K562 (cell line): ENCODE measurements around the gene SPIB. TPM values are rescaled to one million over a fixed set of nuclear protein-coding genes. Genes with fewer than 3 reads are reported as not detected.

Experiments
- ARNT ChIP-seq, 2 experiments: fragments of 450-650 bp; IDR thresholded peaks; 2 replicates each; pipeline ENCODE4 v1.6.1; 2016; ENCODE audit warnings: mild to moderate bottlenecking in 1 of 2
- DPF2 ChIP-seq: fragments of 450-650 bp; IDR thresholded peaks from 2 replicates; pipeline ENCODE4 v1.6.1; 2016
- ELF4 ChIP-seq: fragments of 450-650 bp; formaldehyde crosslinking; IDR thresholded peaks from 2 replicates; pipeline ENCODE4 v1.4.0; 2022; ENCODE audit warnings: missing genetic modification characterization
- IFI16 ChIP-seq: fragments of 250-450 bp; sonication (Bioruptor Pico); IDR thresholded peaks from 2 replicates; pipeline ENCODE4 v2.1.2; 2022; ENCODE audit warnings: mild to moderate bottlenecking, inconsistent platforms
- MAFF ChIP-seq: IDR thresholded peaks from 2 replicates; pipeline ENCODE4 v1.6.1; 2012; ENCODE audit warnings: low read length, improper control_type of control experiment
- PHTF2 ChIP-seq: fragments of 250-450 bp; sonication (Bioruptor Pico); IDR thresholded peaks from 2 replicates; pipeline ENCODE4 v1.5.0; 2021; ENCODE audit warnings: mild to moderate bottlenecking
- PRMT5 ChIP-seq: sonication (generic); formaldehyde crosslinking; IDR thresholded peaks from 2 replicates; pipeline ENCODE4 v1.5.0; 2020; ENCODE audit warnings: missing genetic modification reagents
- PTTG1 ChIP-seq: fragments of 450-650 bp; IDR thresholded peaks from 2 replicates; pipeline ENCODE4 v1.6.1; 2016; ENCODE audit warnings: low read depth, mild to moderate bottlenecking, missing genetic modification characterization, missing compliant biosample characterization
- SMAD2 ChIP-seq: fragments of 150-350 bp; IDR thresholded peaks from 2 replicates; pipeline ENCODE4 v1.6.1; 2014; ENCODE audit warnings: low read depth, mild to moderate bottlenecking, low read length
- TBP ChIP-seq: optimal IDR thresholded peaks from 2 replicates; pipeline ENCODE3; 2011; ENCODE audit warnings: low read depth, low read length, improper control_type of control experiment
- TSC22D4 ChIP-seq: fragments of 450-650 bp; IDR thresholded peaks from 2 replicates; pipeline ENCODE4 v1.6.1; 2016; ENCODE audit warnings: missing genetic modification characterization, missing biosample characterization, control low read depth
- ZSCAN32 ChIP-seq: fragments of 450-650 bp; formaldehyde crosslinking; IDR thresholded peaks from 2 replicates; pipeline ENCODE4 v1.4.0; 2020; ENCODE audit warnings: mild to moderate bottlenecking, moderate library complexity
- ZZZ3 ChIP-seq: fragments of 450-650 bp; IDR thresholded peaks from 2 replicates; pipeline ENCODE4 v1.6.1; 2016; ENCODE audit warnings: antibody characterized with exemption, mild to moderate bottlenecking, moderate library complexity
- polyA plus RNA-seq, 8 experiments: library from polyadenylated mRNA; depleted of rRNA in 4 of 8; stranded (reverse) in 5 of 8; unstranded in 3 of 8; fragments of >200 nt; fragmentation: Nextera tagmentation in 2 of 8; fragmentation: Illumina TruSeq in 1 of 8; extraction: Ambion mirVana in 2 of 8; extraction: Trizol in 1 of 8; gene quantifications; 2 replicates each; pipeline versions ENCODE4 v1.2.1 to v1.2.3, GENCODE V29; 2011 to 2014; ENCODE audit warnings: inconsistent platforms in 1 of 8, missing spikeins in 1 of 8
- total RNA-seq, 7 experiments: library from RNA; depleted of rRNA in 6 of 7; stranded (reverse); fragments of >200 nt in 6 of 7; fragmentation: Illumina TruSeq in 2 of 7; extraction: Trizol in 2 of 7; gene quantifications; 2 replicates each; pipeline versions ENCODE4 v1.2.1 to v1.2.3, GENCODE V29; 2011 to 2021; ENCODE audit warnings: low replicate concordance in 1 of 7
- TF ChIP-seq, protein P1 (sequence below): IDR thresholded peaks from 2 replicates; pipeline ENCODE4 v1.6.1; 2011; ENCODE audit not compliant: insufficient read length; ENCODE audit errors: extremely low read depth
- TF ChIP-seq, protein P2 (sequence below): fragments of 450-650 bp; formaldehyde crosslinking; IDR thresholded peaks from 2 replicates; pipeline ENCODE4 v1.4.0; 2020; ENCODE audit warnings: mild to moderate bottlenecking, moderate library complexity
- TF ChIP-seq, protein P3 (sequence below): IDR thresholded peaks from 2 replicates; pipeline ENCODE4 v1.6.1; 2012; ENCODE audit warnings: low read depth, low read length, improper control_type of control experiment, borderline replicate concordance
- TF ChIP-seq, protein P4 (sequence below), 3 experiments: IDR thresholded peaks in 2 of 3; conservative IDR thresholded peaks in 1 of 3; 2 replicates each; pipeline ENCODE4 v1.5.1; 2011 to 2012; ENCODE audit warnings: low read length in 3 of 3, mild to moderate bottlenecking in 3 of 3, control low read depth in 2 of 3, improper control_type of control experiment in 1 of 3, inconsistent platforms in 1 of 3, low read depth in 1 of 3, mixed read lengths in 1 of 3, moderate library complexity in 1 of 3; ENCODE audit not compliant: insufficient read depth in 2 of 3
- TF ChIP-seq, protein P5 (sequence below): sonication (generic); formaldehyde crosslinking; IDR thresholded peaks from 2 replicates; pipeline ENCODE4 v1.8.0; 2022; ENCODE audit warnings: mild to moderate bottlenecking, missing genetic modification reagents

The SPIB gene
- total and polyA plus RNA-seq, 9 of the 15 experiments (the other 6 are each of a cell fraction or from before 2014, with no cell fraction given) = 0.06 to 1.0 (median 0.43) TPM; not detected in 1

DNA sequence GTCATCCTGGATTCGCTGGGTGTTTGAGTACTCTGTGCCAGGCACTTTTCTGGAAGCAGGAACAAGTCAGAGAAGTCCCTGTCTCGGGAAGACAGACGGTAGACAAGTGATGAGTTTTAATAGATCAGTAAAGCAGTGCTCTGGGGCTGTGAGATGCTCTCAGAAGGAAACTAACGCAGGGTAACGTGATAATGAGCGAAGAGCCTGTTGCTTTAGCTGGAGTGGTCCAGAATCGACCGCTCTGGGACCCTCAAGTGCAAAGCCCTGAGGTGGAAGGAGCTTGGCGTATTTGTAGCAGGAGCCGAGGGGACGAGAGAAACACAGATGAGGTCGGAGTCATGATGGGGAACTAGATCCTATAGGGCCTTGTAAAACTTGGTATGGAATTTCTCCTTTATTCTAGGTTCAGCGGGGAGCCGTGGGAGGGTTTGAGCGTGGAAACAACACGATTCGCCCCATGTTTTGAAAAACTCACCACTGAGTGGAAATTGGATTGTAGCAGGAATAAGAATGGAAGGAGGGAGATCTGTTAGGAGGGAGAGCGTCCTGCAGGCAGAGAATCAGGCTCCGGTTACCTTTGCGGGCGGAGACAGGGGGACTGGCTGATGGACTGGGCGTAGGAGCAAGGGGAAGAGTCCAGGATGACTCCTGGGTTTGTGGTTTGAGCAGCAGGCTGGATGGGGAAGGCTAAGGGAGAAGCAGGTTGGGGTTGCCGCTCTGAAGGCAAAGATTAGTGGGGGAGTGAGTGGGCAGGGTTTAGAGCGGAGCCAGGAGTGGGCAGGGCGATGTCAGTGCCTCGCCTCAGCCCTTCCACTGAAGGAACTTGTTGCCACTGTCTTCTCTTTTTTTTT, 33.8 kb upstream of the SPIB start (continued):
- TF ChIP-seq, protein P1, sequence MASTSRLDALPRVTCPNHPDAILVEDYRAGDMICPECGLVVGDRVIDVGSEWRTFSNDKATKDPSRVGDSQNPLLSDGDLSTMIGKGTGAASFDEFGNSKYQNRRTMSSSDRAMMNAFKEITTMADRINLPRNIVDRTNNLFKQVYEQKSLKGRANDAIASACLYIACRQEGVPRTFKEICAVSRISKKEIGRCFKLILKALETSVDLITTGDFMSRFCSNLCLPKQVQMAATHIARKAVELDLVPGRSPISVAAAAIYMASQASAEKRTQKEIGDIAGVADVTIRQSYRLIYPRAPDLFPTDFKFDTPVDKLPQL = no peak
- TF ChIP-seq ZZZ3 = no peak
- TF ChIP-seq TSC22D4 (tag) = peak; percentile 41; the same call in 1 of the 2 replicates
- TF ChIP-seq DPF2 = no peak
- TF ChIP-seq ZSCAN32 (CRISPR knock-in tag) = no peak
- no peak for TF ChIP-seq PHTF2 (CRISPR knock-in tag)
- TF ChIP-seq, protein P2, sequence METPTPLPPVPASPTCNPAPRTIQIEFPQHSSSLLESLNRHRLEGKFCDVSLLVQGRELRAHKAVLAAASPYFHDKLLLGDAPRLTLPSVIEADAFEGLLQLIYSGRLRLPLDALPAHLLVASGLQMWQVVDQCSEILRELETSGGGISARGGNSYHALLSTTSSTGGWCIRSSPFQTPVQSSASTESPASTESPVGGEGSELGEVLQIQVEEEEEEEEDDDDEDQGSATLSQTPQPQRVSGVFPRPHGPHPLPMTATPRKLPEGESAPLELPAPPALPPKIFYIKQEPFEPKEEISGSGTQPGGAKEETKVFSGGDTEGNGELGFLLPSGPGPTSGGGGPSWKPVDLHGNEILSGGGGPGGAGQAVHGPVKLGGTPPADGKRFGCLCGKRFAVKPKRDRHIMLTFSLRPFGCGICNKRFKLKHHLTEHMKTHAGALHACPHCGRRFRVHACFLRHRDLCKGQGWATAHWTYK (CRISPR knock-in tag) = no peak
- no peak for TF ChIP-seq ELF4 (CRISPR knock-in tag)
- no peak for TF ChIP-seq MAFF
- no peak for TF ChIP-seq PRMT5 (CRISPR knock-in tag)
- TF ChIP-seq PTTG1 (tag) = no peak
- TF ChIP-seq, protein P3, sequence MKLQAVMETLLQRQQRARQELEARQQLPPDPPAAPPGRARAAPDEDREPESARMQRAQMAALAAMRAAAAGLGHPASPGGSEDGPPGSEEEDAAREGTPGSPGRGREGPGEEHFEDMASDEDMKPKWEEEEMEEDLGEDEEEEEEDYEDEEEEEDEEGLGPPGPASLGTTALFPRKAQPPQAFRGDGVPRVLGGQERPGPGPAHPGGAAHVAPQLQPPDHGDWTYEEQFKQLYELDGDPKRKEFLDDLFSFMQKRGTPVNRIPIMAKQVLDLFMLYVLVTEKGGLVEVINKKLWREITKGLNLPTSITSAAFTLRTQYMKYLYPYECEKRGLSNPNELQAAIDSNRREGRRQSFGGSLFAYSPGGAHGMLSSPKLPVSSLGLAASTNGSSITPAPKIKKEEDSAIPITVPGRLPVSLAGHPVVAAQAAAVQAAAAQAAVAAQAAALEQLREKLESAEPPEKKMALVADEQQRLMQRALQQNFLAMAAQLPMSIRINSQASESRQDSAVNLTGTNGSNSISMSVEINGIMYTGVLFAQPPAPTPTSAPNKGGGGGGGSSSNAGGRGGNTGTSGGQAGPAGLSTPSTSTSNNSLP = no peak
- TF ChIP-seq IFI16 = no peak
- TF ChIP-seq, protein P4, sequence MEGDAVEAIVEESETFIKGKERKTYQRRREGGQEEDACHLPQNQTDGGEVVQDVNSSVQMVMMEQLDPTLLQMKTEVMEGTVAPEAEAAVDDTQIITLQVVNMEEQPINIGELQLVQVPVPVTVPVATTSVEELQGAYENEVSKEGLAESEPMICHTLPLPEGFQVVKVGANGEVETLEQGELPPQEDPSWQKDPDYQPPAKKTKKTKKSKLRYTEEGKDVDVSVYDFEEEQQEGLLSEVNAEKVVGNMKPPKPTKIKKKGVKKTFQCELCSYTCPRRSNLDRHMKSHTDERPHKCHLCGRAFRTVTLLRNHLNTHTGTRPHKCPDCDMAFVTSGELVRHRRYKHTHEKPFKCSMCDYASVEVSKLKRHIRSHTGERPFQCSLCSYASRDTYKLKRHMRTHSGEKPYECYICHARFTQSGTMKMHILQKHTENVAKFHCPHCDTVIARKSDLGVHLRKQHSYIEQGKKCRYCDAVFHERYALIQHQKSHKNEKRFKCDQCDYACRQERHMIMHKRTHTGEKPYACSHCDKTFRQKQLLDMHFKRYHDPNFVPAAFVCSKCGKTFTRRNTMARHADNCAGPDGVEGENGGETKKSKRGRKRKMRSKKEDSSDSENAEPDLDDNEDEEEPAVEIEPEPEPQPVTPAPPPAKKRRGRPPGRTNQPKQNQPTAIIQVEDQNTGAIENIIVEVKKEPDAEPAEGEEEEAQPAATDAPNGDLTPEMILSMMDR (IDR thresholded peaks at IDR 0.05 in 2 of 3, conservative IDR thresholded peaks at IDR 0.05 in 1 of 3; ENCODE audit: insufficient read depth in 2 of 3, low read depth in 1 of 3, low read length in 3 of 3) = no peak
- TF ChIP-seq, protein P5, sequence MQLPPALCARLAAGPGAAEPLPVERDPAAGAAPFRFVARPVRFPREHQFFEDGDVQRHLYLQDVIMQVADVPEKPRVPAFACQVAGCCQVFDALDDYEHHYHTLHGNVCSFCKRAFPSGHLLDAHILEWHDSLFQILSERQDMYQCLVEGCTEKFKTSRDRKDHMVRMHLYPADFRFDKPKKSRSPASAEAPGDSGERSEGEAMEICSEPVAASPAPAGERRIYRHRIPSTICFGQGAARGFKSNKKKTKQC = no peak
- no peak for TF ChIP-seq ARNT (IDR thresholded peaks at IDR 0.05)
- no peak for TF ChIP-seq TBP
- TF ChIP-seq SMAD2 = no peak
